Measurements from ENCODE around the gene LARGE1.

LARGE1 gene

GRCh38 chr22:33666279-33666960 lies 253.9 kb downstream of the LARGE1 start:
- no peak for DNase-seq (ENCODE audit: low read depth in 2 of 2)

GRCh38 chr22:33659448-33659847 lies 260.8 kb downstream of the LARGE1 start:
- DNase-seq (ENCODE audit: low read depth in 2 of 2) = no peak

- no peak for DNase-seq (ENCODE audit: low read depth in 2 of 2)
These were observed 261.5 kb downstream of the LARGE1 start for GRCh38 chr22:33658775-33659174.

- no peak for DNase-seq (ENCODE audit: low read depth in 2 of 2)
These were observed 262.6 kb downstream of the LARGE1 start for GRCh38 chr22:33657670-33658069.

GRCh38 chr22:33656808-33657628 lies 263.3 kb downstream of the LARGE1 start:
- no peak for DNase-seq (ENCODE audit: low read depth in 2 of 2)

- DNase-seq (ENCODE audit: low read depth in 2 of 2) = no peak
These were observed 265.9 kb downstream of the LARGE1 start for GRCh38 chr22:33654173-33654895.

GRCh38 chr22:33653532-33654063 lies 266.7 kb downstream of the LARGE1 start:
- DNase-seq (ENCODE audit: low read depth in 2 of 2) = no peak

- DNase-seq (ENCODE audit: low read depth in 2 of 2) = no peak
These were observed 267.7 kb downstream of the LARGE1 start for GRCh38 chr22:33652615-33653014.

- no peak for DNase-seq (ENCODE audit: low read depth in 2 of 2)
These were observed 270.0 kb downstream of the LARGE1 start for GRCh38 chr22:33650244-33650643.

GRCh38 chr22:33648478-33648877 lies 271.8 kb downstream of the LARGE1 start:
- DNase-seq (ENCODE audit: low read depth in 2 of 2) = no peak

GRCh38 chr22:33640900-33641299 lies 279.4 kb downstream of the LARGE1 start:
- no peak for DNase-seq (ENCODE audit: low read depth in 2 of 2)

GRCh38 chr22:33639588-33640254 lies 280.6 kb downstream of the LARGE1 start:
- no peak for DNase-seq (ENCODE audit: low read depth in 2 of 2)

GRCh38 chr22:33635766-33636165 lies 284.5 kb downstream of the LARGE1 start:
- DNase-seq (ENCODE audit: low read depth in 2 of 2) = no peak

- DNase-seq (ENCODE audit: low read depth in 2 of 2) = no peak
These were observed 288.5 kb downstream of the LARGE1 start for GRCh38 chr22:33631777-33632176.

- no peak for DNase-seq (ENCODE audit: low read depth in 2 of 2)
These were observed 294.3 kb downstream of the LARGE1 start for GRCh38 chr22:33625959-33626358.

GRCh38 chr22:33620085-33620484 lies 300.2 kb downstream of the LARGE1 start:
- DNase-seq (ENCODE audit: low read depth in 2 of 2) = no peak

GRCh38 chr22:33606504-33606903 lies 313.8 kb downstream of the LARGE1 start:
- no peak for DNase-seq (ENCODE audit: low read depth in 2 of 2)

- DNase-seq (ENCODE audit: low read depth in 2 of 2) = no peak
These were observed 314.6 kb downstream of the LARGE1 start for GRCh38 chr22:33605666-33606065.

- no peak for DNase-seq (ENCODE audit: low read depth in 2 of 2)
These were observed 315.1 kb downstream of the LARGE1 start for GRCh38 chr22:33605221-33605620.

GRCh38 chr22:33601062-33601461 lies 319.2 kb downstream of the LARGE1 start:
- no peak for DNase-seq (ENCODE audit: low read depth in 2 of 2)

GRCh38 chr22:33600595-33600994 lies 319.7 kb downstream of the LARGE1 start:
- no peak for DNase-seq (ENCODE audit: low read depth in 2 of 2)

GRCh38 chr22:33600113-33600512 lies 320.2 kb downstream of the LARGE1 start:
- no peak for DNase-seq (ENCODE audit: low read depth in 2 of 2)
